ENCODE data around the gene UROC1. TPM values are rescaled to one million over a fixed set of nuclear protein-coding genes. Genes with fewer than 3 reads are reported as not detected.
A peak's percentile ranks its signal among the peaks of the same experiment; 100 is the strongest.

Gene UROC1
- total RNA-seq, 1 experiment from 2014 or later: not detected

GRCh38 chr3:126548556-126549466 is 31.2 kb upstream of the UROC1 start:
- DNase-seq (ENCODE audit: low read depth): no peak
- in situ Hi-C loops (cut with HindIII; ENCODE audit: low pct_unique_long_range_greater_than_20kb, low sequenced_read_pairs): no loop called here

GRCh38 chr3:126547721-126548120 is 30.1 kb upstream of the UROC1 start:
- no peak for DNase-seq (ENCODE audit: low read depth)
- in situ Hi-C loops (cut with HindIII; ENCODE audit: low pct_unique_long_range_greater_than_20kb, low sequenced_read_pairs): no loop called here

DNA sequence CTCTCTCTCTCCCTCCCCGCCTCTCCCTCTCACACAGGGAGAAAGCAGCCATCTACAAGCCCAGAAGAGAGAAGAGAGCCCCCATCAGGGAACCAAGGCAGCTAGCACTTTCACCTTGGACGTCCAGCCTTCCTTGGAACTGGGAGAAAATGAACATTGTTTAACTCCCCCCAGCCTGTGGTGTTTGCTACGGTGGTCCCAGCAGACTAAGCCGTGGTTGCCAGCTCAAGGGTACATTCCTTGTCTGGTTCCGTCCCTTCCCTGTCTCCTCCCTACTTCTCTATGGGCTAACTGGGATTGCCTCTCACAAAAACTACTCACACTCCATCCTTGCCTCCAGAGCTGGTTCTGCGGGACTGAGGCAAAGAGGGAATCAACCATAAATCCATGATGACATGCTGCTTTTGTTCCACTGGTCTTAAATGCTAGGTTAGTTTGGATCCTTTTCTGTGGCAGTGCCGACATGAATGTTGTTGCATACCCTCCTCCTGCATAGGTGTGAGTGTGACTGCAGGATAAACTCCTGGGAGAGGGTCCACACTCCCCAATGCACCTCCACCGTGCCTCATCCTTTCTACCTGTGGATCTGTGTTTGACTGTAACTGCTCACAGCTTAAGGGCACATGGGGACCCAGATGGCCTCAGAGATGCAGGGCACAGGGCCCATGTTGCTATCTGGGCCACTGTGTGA is 29.1 kb upstream of the UROC1 start:
- in situ Hi-C loops (cut with HindIII; ENCODE audit: low pct_unique_long_range_greater_than_20kb, low sequenced_read_pairs): no loop called here
- no peak for DNase-seq (ENCODE audit: low read depth)

DNA sequence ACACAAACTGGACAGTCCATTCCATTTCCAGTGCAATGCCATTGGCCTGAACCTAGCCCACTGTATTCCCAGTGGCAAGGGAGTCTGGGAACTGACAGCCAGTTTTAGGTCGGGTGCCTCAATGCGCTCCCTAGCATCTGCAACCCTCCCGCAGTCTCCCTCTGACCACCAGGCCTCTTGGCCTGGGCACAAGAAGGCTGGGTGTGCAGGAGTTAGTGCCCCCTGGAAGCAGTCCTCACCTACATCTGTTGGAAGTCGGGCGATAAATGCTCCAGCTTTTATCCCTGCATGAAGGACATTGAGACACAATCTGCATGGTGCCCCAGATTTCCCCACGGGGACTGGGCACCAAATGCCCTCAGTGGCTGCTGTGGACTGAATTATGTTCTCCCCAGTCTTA is 28.4 kb upstream of the UROC1 start:
- in situ Hi-C loops (cut with HindIII; ENCODE audit: low pct_unique_long_range_greater_than_20kb, low sequenced_read_pairs): no loop called here
- DNase-seq (ENCODE audit: low read depth): no peak

DNA sequence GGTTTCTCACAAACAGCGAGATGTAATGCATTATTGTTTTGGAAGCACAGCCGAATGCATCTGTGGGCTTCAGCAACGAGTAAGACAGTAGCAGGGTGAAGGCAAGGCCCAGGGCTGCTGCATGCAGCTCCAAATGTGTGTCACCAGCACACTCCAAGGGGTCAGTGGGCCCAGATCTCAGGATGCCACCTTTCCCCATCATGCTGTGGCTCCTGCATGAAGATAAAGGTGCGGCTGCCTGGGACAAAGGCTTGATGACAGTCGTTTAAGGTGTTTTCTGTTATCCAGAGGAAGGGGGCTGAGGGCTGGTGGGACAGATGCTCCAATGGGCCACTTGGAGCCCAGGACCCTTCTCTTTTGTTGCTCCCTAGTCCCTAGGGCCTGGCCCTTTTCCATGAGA is 28.0 kb upstream of the UROC1 start:
- no peak for DNase-seq (ENCODE audit: low read depth)
- in situ Hi-C loops (cut with HindIII; ENCODE audit: low pct_unique_long_range_greater_than_20kb, low sequenced_read_pairs): no loop called here

GRCh38 chr3:126544596-126545281 is 27.2 kb upstream of the UROC1 start:
- in situ Hi-C loops (cut with HindIII; ENCODE audit: low pct_unique_long_range_greater_than_20kb, low sequenced_read_pairs): no loop called here
- no peak for DNase-seq (ENCODE audit: low read depth)

GRCh38 chr3:126543457-126544061 is 26.0 kb upstream of the UROC1 start:
- in situ Hi-C loops (cut with HindIII; ENCODE audit: low pct_unique_long_range_greater_than_20kb, low sequenced_read_pairs): no loop called here
- DNase-seq (ENCODE audit: low read depth): no peak

GRCh38 chr3:126542340-126543241 is 25.0 kb upstream of the UROC1 start:
- no peak for DNase-seq (ENCODE audit: low read depth)
- in situ Hi-C loops (cut with HindIII; ENCODE audit: low pct_unique_long_range_greater_than_20kb, low sequenced_read_pairs): no loop called here

- DNase-seq (ENCODE audit: low read depth): no peak
- in situ Hi-C loops (cut with HindIII; ENCODE audit: low pct_unique_long_range_greater_than_20kb, low sequenced_read_pairs): no loop called here
Measured at GRCh38 chr3:126541628-126542339, 24.2 kb upstream of the UROC1 start.

GRCh38 chr3:126540951-126541627 is 23.5 kb upstream of the UROC1 start:
- no peak for DNase-seq (ENCODE audit: low read depth)

DNA sequence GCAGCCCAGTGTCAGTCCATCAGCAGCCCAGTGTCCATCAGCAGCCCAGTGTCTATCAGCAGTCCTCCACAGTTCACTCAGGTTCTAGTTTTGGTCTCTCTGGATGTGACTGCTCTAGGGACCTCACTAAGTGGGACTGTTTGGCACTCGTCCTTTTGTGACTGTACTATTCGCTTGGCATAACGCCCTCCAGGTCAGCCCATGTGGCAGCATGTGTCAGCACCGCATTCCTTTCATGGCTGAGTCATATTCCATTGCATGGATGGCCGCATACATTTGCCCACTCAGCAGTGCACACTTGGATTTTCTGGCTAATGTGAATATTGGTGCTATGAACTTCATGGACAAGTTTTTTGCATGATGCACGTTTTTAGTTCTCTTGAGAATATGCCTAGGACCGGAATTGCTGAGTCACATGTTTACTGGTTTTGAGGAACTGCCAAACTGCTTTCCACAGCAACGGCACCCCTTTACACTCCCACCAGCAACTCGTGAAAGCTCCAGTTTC is 22.8 kb upstream of the UROC1 start:
- in situ Hi-C loops (cut with HindIII; ENCODE audit: low pct_unique_long_range_greater_than_20kb, low sequenced_read_pairs): no loop called here
- DNase-seq (ENCODE audit: low read depth): peak; percentile 68

More at GRCh38 chr3:126540951-126541627, 23.5 kb upstream of the UROC1 start:
- in situ Hi-C loops (cut with HindIII; ENCODE audit: low pct_unique_long_range_greater_than_20kb, low sequenced_read_pairs): no loop called here

DNA sequence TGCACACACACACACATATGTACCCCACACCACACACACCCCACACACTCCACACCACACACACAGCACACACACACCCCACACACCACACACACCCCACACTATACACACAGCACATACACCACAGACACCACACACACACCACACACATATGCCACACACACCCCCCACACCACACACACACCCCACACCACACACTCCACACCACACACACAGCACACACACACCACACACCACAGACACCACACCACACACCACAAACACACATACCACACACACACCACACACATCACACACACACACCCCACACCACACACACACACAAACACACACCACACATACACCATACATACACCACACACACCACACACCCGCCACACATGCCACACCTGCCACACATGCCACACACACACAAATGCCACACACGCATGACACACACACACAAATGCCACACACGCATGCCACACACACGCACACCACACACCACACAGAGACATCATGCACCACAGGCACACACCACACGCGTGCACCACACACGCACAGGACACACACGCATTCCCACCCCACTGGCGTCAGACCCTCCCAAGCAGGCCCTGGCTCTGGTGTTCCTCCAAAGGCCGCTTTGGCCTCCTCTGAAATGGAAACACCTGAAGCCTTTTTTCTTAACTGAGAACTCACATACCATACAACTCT is 22.1 kb upstream of the UROC1 start:
- in situ Hi-C loops (cut with HindIII; ENCODE audit: low pct_unique_long_range_greater_than_20kb, low sequenced_read_pairs): no loop called here
- DNase-seq (ENCODE audit: low read depth): no peak

GRCh38 chr3:126538966-126539365 is 21.4 kb upstream of the UROC1 start:
- in situ Hi-C loops (cut with HindIII; ENCODE audit: low pct_unique_long_range_greater_than_20kb, low sequenced_read_pairs): no loop called here
- no peak for DNase-seq (ENCODE audit: low read depth)

DNA sequence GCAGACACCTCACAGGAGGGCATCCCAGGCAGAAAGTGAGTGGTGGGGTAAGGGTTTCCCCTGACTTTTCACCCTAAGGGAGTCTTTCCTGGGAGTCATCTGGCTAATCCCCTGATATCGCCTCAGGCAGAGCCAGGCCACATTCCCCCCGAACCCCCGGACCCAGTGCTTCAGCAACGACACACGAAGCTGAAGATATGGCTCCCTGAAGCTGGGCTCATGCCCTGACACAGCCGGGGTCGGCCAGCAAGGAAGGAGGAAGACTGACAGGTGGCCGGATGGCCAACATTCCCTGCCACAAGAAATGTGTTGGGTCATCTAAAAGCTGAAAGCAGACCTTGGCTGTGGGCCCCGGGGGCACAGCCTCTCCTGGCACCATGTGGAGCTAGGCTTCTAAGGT is 20.7 kb upstream of the UROC1 start:
- in situ Hi-C loops (cut with HindIII; ENCODE audit: low pct_unique_long_range_greater_than_20kb, low sequenced_read_pairs): no loop called here

GRCh38 chr3:126537730-126538281 is 20.2 kb upstream of the UROC1 start:
- no peak for DNase-seq (ENCODE audit: low read depth)
- in situ Hi-C loops (cut with HindIII; ENCODE audit: low pct_unique_long_range_greater_than_20kb, low sequenced_read_pairs): no loop called here

More for the DNA sequence above, 20.7 kb upstream of the UROC1 start:
- DNase-seq (ENCODE audit: low read depth): no peak
